Measurements from ENCODE around the gene HOXB5.

Gene HOXB5

DNA sequence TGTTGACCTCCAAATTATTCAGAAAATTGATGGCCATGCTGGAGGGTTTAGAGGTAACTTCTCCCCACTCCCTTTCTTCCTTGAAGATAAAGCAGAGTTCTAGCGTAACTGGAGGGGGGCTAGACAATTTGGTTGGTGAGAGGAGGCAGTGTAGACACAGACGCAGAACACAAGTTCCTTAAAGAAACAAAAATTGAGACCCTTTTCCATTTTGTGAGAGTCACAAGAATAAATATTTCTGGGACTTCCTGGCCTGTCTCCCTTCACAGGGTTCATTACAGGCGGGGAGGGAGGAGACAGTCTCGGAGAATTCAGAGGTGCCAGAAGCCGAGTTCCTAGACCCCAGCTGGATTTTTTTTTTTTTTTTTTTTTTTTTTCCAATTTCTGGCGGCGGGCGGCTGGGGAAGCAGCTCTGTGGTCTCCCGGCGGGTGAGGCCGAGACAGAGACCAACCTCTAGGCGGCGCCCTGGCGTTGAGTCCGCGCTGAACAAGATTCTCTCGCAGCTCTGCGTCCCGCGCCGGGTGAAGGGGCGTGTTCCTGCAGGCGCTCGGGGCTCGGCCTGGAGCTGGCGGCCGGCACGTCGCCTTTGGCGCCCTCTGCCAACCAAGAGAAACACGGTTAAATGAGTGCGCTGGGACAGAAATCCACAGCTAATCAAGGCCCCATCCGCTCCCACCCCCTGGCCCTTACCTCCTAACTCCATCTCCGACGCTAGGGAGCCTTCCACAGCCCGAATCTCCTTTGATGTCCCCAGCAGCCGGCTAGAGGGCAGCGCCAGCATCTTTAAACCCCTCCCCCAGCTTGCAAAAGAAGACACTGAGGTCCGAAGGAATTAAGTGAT is 42.8 kb upstream of the HOXB5 start:
- no peak overlapping the region for H3K4me3 ChIP-seq (ENCODE audit: low read depth in 1 of 2, low read length in 2 of 2)
- no peaks in the 10 kb centered on the region for H3K4me1 ChIP-seq (ENCODE audit: control insufficient read depth in 1 of 2, insufficient read depth in 2 of 2, low read length in 2 of 2)
- H3K9ac ChIP-seq (ENCODE audit: low read depth in 1 of 2, low read length in 2 of 2): no peak overlapping the region
- H3K36me3 ChIP-seq (ENCODE audit: control insufficient read depth in 1 of 2, insufficient read depth in 2 of 2, low read length in 2 of 2): no peaks in the 10 kb centered on the region
- no peak overlapping the region for H3K27ac ChIP-seq (ENCODE audit: low read depth, low read length)
- H3K27me3 ChIP-seq (ENCODE audit: control insufficient read depth in 1 of 2, insufficient read depth in 2 of 2, low read length in 2 of 2): peaks cover 88 to 95% of the 10 kb centered on the region in 2 donors
- no peaks in the 10 kb centered on the region for H3K9me3 ChIP-seq (ENCODE audit: control insufficient read depth in 1 of 2, low read length in 2 of 2)

- no peak overlapping the region for H3K4me3 ChIP-seq (ENCODE audit: low read depth in 1 of 2, low read length in 2 of 2)
These were observed 41.1 kb upstream of the HOXB5 start for GRCh38 chr17:48634493-48635208.

DNA sequence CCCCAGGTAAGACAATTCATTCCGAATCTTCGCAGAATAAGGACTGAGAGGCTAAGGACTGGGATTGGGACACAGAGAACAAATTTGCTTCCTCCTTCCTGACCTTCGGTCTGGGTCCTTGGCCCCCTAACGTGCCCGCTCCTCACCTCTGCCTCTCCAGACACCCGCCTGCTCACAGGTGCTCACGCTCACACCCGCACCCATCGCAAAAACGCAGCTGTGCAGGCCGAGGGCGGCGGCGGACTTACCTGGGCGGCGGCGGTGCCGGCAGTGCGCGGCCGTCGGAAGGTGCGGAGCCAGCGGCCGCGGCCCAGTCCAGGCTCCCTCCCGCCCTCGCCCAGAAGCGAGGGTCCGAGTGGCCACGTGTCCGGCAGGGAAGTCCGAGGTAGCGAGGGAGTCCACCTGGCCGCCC is 39.7 kb upstream of the HOXB5 start:
- no peak overlapping the region for H3K27ac ChIP-seq (ENCODE audit: low read depth, low read length)
- no peaks in the 10 kb centered on the region for H3K4me1 ChIP-seq (ENCODE audit: control insufficient read depth in 1 of 2, insufficient read depth in 2 of 2, low read length in 2 of 2)
- no peaks in the 10 kb centered on the region for H3K9me3 ChIP-seq (ENCODE audit: control insufficient read depth in 1 of 2, low read length in 2 of 2)
- no peak overlapping the region for H3K4me3 ChIP-seq (ENCODE audit: low read depth in 1 of 2, low read length in 2 of 2)
- no peaks in the 10 kb centered on the region for H3K36me3 ChIP-seq (ENCODE audit: control insufficient read depth in 1 of 2, insufficient read depth in 2 of 2, low read length in 2 of 2)
- H3K9ac ChIP-seq (ENCODE audit: low read depth in 1 of 2, low read length in 2 of 2): no peak overlapping the region
- H3K27me3 ChIP-seq (ENCODE audit: control insufficient read depth in 1 of 2, insufficient read depth in 2 of 2, low read length in 2 of 2): peaks cover 89 to 95% of the 10 kb centered on the region in 2 donors

More at GRCh38 chr17:48634493-48635208, 41.1 kb upstream of the HOXB5 start:
- Histone ChIP-seq H3K27me3 (ENCODE audit: control insufficient read depth in 1 of 2, insufficient read depth in 2 of 2, low read length in 2 of 2) (peaks cover 89 to 95% of the 10 kb centered on the region in 2 donors), H3K9me3 (ENCODE audit: control insufficient read depth in 1 of 2, low read length in 2 of 2) (no peaks in the 10 kb centered on the region), H3K9ac (ENCODE audit: low read depth in 1 of 2, low read length in 2 of 2) (no peak overlapping the region), H3K36me3 (ENCODE audit: control insufficient read depth in 1 of 2, insufficient read depth in 2 of 2, low read length in 2 of 2) (no peaks in the 10 kb centered on the region), H3K4me1 (ENCODE audit: control insufficient read depth in 1 of 2, insufficient read depth in 2 of 2, low read length in 2 of 2) (no peaks in the 10 kb centered on the region), H3K27ac (ENCODE audit: low read depth, low read length) (no peak overlapping the region)

- Histone ChIP-seq H3K27ac (ENCODE audit: low read depth, low read length) (no peak overlapping the region), H3K4me1 (ENCODE audit: control insufficient read depth in 1 of 2, insufficient read depth in 2 of 2, low read length in 2 of 2) (no peaks in the 10 kb centered on the region), H3K27me3 (ENCODE audit: control insufficient read depth in 1 of 2, insufficient read depth in 2 of 2, low read length in 2 of 2) (peaks cover 89 to 96% of the 10 kb centered on the region in 2 donors), H3K4me3 (ENCODE audit: low read depth in 1 of 2, low read length in 2 of 2) (no peak overlapping the region), H3K9ac (ENCODE audit: low read depth in 1 of 2, low read length in 2 of 2) (no peak overlapping the region), H3K9me3 (ENCODE audit: control insufficient read depth in 1 of 2, low read length in 2 of 2) (no peaks in the 10 kb centered on the region), H3K36me3 (ENCODE audit: control insufficient read depth in 1 of 2, insufficient read depth in 2 of 2, low read length in 2 of 2) (no peaks in the 10 kb centered on the region)
These were observed 39.1 kb upstream of the HOXB5 start for GRCh38 chr17:48632579-48633265.

DNA sequence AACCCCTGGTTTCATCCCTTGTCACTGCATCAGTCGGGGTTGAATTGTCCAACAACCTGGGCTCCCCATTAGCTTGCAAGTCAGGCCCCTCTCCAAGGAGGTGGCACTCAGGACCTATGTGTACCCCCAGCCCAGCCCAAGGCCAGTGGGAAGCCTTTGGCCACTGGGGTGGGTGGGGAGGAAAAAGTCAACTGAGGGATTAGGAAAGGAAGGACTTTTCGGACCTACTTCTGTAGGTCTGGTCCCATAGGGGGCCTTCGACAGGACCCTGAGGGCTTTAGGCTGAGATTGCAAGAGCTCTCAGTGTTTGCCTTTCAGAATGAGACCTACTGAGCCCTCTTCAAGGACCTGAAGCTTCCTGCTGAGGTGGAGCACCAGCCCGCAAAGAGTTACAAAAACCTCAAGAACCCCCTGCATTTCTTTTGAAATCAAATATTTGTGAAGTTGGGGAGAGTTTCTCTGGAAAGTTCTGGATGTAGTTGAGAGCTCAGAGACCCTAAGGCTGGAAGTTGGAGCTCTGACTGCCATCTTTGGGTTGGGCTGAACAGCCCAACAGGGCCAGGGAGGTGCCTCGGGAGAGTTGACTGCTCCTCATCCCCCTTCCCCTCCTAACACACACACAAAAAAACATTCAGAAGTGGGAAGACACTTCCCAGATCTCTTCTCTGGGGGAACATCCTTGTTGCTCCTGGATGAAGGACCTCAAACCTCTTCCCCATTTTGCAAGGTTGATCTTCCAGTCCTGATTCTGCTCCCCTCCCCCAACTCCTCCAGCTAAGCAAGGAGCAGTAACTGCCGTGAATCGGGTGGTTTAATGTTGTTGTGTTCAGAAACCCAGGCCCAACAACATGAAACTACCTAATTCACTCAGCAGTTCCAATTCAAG is 38.4 kb upstream of the HOXB5 start:
- Histone ChIP-seq H3K4me3 (ENCODE audit: low read depth in 1 of 2, low read length in 2 of 2) (no peak overlapping the region), H3K9ac (ENCODE audit: low read depth in 1 of 2, low read length in 2 of 2) (no peak overlapping the region), H3K4me1 (ENCODE audit: control insufficient read depth in 1 of 2, insufficient read depth in 2 of 2, low read length in 2 of 2) (peaks cover under 1 to 3% of the 10 kb centered on the region in 2 donors), H3K9me3 (ENCODE audit: control insufficient read depth in 1 of 2, low read length in 2 of 2) (no peaks in the 10 kb centered on the region), H3K27ac (ENCODE audit: low read depth, low read length) (no peak overlapping the region), H3K36me3 (ENCODE audit: control insufficient read depth in 1 of 2, insufficient read depth in 2 of 2, low read length in 2 of 2) (no peaks in the 10 kb centered on the region), H3K27me3 (ENCODE audit: control insufficient read depth in 1 of 2, insufficient read depth in 2 of 2, low read length in 2 of 2) (peaks cover 89 to 96% of the 10 kb centered on the region in 2 donors)

DNA sequence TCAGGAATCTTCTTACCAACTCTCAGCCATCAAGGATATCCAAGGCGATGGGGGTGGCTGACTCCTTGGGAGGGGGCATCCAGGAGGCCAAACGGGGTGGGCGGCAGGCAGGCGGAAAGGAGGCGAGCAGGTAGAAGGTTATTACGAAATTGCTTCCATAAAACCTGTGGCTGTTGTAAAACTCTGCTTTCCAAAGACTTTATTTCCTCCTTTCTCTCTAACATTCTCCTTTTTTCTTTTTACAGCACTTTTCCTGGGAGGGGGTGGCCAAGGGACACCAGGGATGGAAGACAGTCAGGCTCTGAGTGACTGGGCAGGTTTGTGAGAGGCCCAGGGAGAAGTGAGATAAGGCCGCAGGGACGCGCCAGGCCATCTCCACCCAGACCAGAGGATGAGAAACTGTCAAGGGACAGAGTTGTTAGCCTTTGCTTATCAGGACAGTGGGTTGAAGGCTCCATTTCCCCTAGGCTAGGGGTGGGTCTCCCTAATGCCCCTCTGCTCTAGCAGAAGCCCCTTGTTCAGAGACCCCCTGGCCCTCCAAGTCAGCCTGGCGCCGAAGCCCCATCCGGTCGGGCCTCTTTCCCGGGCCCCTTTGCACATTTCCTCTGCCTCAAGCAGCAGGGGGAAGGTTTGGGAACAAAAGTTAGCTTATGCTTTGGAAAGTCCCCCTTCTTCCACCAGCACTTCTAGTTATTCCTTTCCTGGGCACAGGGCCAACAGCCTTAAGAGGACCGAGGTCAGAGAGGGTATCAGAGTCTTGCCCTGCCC is 37.5 kb upstream of the HOXB5 start:
- no peak overlapping the region for H3K9ac ChIP-seq (ENCODE audit: low read depth in 1 of 2, low read length in 2 of 2)

GRCh38 chr17:48630009-48630924 is 36.7 kb upstream of the HOXB5 start:
- no peak overlapping the region for H3K9ac ChIP-seq (ENCODE audit: low read depth in 1 of 2, low read length in 2 of 2)

More for the DNA sequence above, 37.5 kb upstream of the HOXB5 start:
- Histone ChIP-seq H3K36me3 (ENCODE audit: control insufficient read depth in 1 of 2, insufficient read depth in 2 of 2, low read length in 2 of 2) (no peaks in the 10 kb centered on the region), H3K27ac (ENCODE audit: low read depth, low read length) (no peak overlapping the region), H3K4me3 (ENCODE audit: low read depth in 1 of 2, low read length in 2 of 2) (no peak overlapping the region), H3K4me1 (ENCODE audit: control insufficient read depth in 1 of 2, insufficient read depth in 2 of 2, low read length in 2 of 2) (peaks cover 7 to 9% of the 10 kb centered on the region in 2 donors), H3K9me3 (ENCODE audit: control insufficient read depth in 1 of 2, low read length in 2 of 2) (no peaks in the 10 kb centered on the region), H3K27me3 (ENCODE audit: control insufficient read depth in 1 of 2, insufficient read depth in 2 of 2, low read length in 2 of 2) (peaks cover 89 to 95% of the 10 kb centered on the region in 2 donors)

GRCh38 chr17:48629411-48629759 is 35.8 kb upstream of the HOXB5 start:
- Histone ChIP-seq H3K4me1 (ENCODE audit: control insufficient read depth in 1 of 2, insufficient read depth in 2 of 2, low read length in 2 of 2) (peaks cover 9 to 14% of the 10 kb centered on the region in 2 donors), H3K9ac (ENCODE audit: low read depth in 1 of 2, low read length in 2 of 2) (no peak overlapping the region), H3K9me3 (ENCODE audit: control insufficient read depth in 1 of 2, low read length in 2 of 2) (no peaks in the 10 kb centered on the region), H3K27ac (ENCODE audit: low read depth, low read length) (no peak overlapping the region), H3K4me3 (ENCODE audit: low read depth in 1 of 2, low read length in 2 of 2) (no peak overlapping the region), H3K36me3 (ENCODE audit: control insufficient read depth in 1 of 2, insufficient read depth in 2 of 2, low read length in 2 of 2) (no peaks in the 10 kb centered on the region), H3K27me3 (ENCODE audit: control insufficient read depth in 1 of 2, insufficient read depth in 2 of 2, low read length in 2 of 2) (peaks cover 91 to 95% of the 10 kb centered on the region in 2 donors)

More at GRCh38 chr17:48630009-48630924, 36.7 kb upstream of the HOXB5 start:
- Histone ChIP-seq H3K4me1 (ENCODE audit: control insufficient read depth in 1 of 2, insufficient read depth in 2 of 2, low read length in 2 of 2) (peaks cover 9 to 14% of the 10 kb centered on the region in 2 donors), H3K27me3 (ENCODE audit: control insufficient read depth in 1 of 2, insufficient read depth in 2 of 2, low read length in 2 of 2) (peaks cover 91 to 95% of the 10 kb centered on the region in 2 donors), H3K27ac (ENCODE audit: low read depth, low read length) (no peak overlapping the region), H3K36me3 (ENCODE audit: control insufficient read depth in 1 of 2, insufficient read depth in 2 of 2, low read length in 2 of 2) (no peaks in the 10 kb centered on the region), H3K9me3 (ENCODE audit: control insufficient read depth in 1 of 2, low read length in 2 of 2) (no peaks in the 10 kb centered on the region), H3K4me3 (ENCODE audit: low read depth in 1 of 2, low read length in 2 of 2) (no peak overlapping the region)

Data from duodenal mucosa (tissue), 2 donors.